CD4-positive, alpha-beta T cell (primary cell): ENCODE results near the gene IBA57. TPM values are rescaled to one million over a fixed set of nuclear protein-coding genes. Genes with fewer than 3 reads are reported as not detected.

ENCODE experiments used
- ATAC-seq: fragments of 200-7000 bp; cut with Tn5 transposase; one replicate; pipeline ENCODE4 v1.10.0; 2022; ENCODE audit warnings: mild to moderate bottlenecking; ENCODE audit not compliant: poor library complexity
- CTCF ChIA-PET: fragments of 350-600 bp; sonication (Branson Sonifier 250); formaldehyde crosslinking; loops from one replicate; lab custom pipeline; 2021; ENCODE audit warnings: antibody characterized with exemption, inconsistent platforms; lab: Charles Lee
- POLR2A ChIA-PET: fragments of 350-600 bp; sonication (Branson Sonifier 250); formaldehyde crosslinking; loops from one replicate; lab custom pipeline; 2021; ENCODE audit warnings: antibody characterized with exemption, inconsistent platforms; lab: Charles Lee
- DNase-seq, 14 experiments: peaks; one replicate each; pipeline ENCODE4 v3.0.0-alpha.2; 2013 to 2020; ENCODE audit warnings: mixed read lengths in 2 of 14
- H3K27ac ChIP-seq, 2 donors: one replicate each; pipeline versions ENCODE4 v1.5.1 to v1.7.0; 2013; ENCODE audit warnings: low read length in 2 of 2, low read depth in 1 of 2, mild to moderate bottlenecking in 1 of 2
- H3K27me3 ChIP-seq, 2 experiments: 1 replicate in 1 of 2; 2 replicates in 1 of 2; pipeline versions ENCODE4 v1.6.1 to v1.7.0; 2013; ENCODE audit warnings: low read length in 2 of 2, control low read depth in 1 of 2, mild to moderate bottlenecking in 1 of 2, moderate library complexity in 1 of 2; ENCODE audit not compliant: insufficient read depth in 2 of 2, control insufficient read depth in 1 of 2
- H3K36me3 ChIP-seq: one replicate; pipeline ENCODE4 v1.6.1; 2013; ENCODE audit warnings: low read length, control low read depth; ENCODE audit not compliant: insufficient read depth
- H3K4me1 ChIP-seq: one replicate; pipeline ENCODE4 v1.6.1; 2013; ENCODE audit warnings: low read length, control low read depth; ENCODE audit not compliant: insufficient read depth
- H3K4me3 ChIP-seq: one replicate; pipeline ENCODE4 v1.5.1; 2013; ENCODE audit warnings: mild to moderate bottlenecking, low read length, moderate library complexity
- H3K9me3 ChIP-seq, 2 experiments: 1 replicate in 1 of 2; 2 replicates in 1 of 2; pipeline versions ENCODE4 v1.6.1 to v1.7.0; 2013; ENCODE audit warnings: low read length in 2 of 2, mild to moderate bottlenecking in 2 of 2, control low read depth in 1 of 2, moderate library complexity in 1 of 2; ENCODE audit not compliant: control insufficient read depth in 1 of 2, insufficient read depth in 1 of 2
- H3K27ac Mint-ChIP-seq: one replicate; pipeline ENCODE4 v1.8.0; 2020; ENCODE audit warnings: mixed read lengths
- H3K27me3 Mint-ChIP-seq: one replicate; pipeline ENCODE4 v1.8.0; 2021; ENCODE audit warnings: mixed read lengths
- H3K36me3 Mint-ChIP-seq: one replicate; pipeline ENCODE4 v1.8.0; 2021; ENCODE audit warnings: low read depth, mixed read lengths
- H3K4me1 Mint-ChIP-seq: one replicate; pipeline ENCODE4 v1.8.0; 2021; ENCODE audit warnings: low read depth, mixed read lengths
- H3K4me3 Mint-ChIP-seq: one replicate; pipeline ENCODE4 v1.8.0; 2020; ENCODE audit warnings: mild to moderate bottlenecking, mixed read lengths
- H3K9me3 Mint-ChIP-seq: one replicate; pipeline ENCODE4 v1.8.0; 2020; ENCODE audit warnings: mixed read lengths
- intact Hi-C, 2 experiments: fragments of 100-400 bp; cut with DNase I in 1 of 2; cut with micrococcal nuclease in 1 of 2; formaldehyde crosslinking; loops; one replicate each; pipeline versions ENCODE4 v1.15.1 to v1.9.0; 2023 to 2025; cut with DNase I, micrococcal nuclease
- total RNA-seq, 174 experiments: library from RNA in 2 of 174; stranded (reverse) in 2 of 174; gene quantifications; one replicate each; pipeline ENCODE4 v1.2.3 and lab custom pipeline; 2021 to 2026
- TF ChIP-seq, protein P1 (sequence below): fragments of 200-600 bp; IDR thresholded peaks from one replicate; pipeline ENCODE4 v1.8.0; 2022; ENCODE audit warnings: antibody characterized with exemption, mild to moderate bottlenecking

The IBA57 gene
- total RNA-seq, 2 experiments from 2014 or later, result 19.7 to 19.9 TPM

DNA sequence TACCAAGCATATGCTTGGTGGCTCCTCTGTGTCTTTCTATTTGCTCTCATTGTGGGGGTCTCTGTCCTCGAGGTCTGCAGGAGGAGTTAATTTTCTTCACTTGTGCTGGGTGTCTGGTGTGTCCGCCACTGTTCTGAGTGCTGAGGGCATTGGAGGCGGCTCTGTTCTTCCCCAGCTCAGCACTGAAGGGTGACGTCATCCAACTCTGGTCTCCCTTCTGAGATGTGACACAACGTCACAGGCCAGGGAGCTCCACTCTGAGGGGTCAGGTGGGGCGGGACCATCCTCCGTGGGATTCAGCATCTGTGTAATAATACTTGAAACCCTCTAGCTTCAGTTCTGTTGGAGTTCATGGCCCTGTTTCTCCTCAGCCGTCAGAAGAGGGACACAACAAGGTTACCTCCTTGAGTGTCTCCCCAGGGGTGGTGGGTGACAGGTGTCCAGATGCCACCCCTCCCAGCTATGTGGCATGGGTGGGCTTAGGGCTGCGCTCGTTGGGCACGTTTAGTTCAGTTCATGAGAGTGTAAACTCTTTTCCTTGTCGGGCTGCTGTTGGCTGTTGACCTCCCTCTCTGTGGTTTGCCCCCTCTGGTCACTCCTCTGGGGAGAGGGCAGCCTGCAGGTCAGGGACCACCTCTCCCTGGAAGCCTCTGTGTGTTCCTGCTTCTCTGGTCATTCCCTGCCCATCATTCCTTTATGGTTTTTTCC, 3.1 kb downstream of the IBA57 start:
- no peak for ATAC-seq
- peaks cover 28% of the 10 kb centered on the region for H3K36me3 Mint-ChIP-seq
- DNase-seq, result no peak
- H3K27me3 Mint-ChIP-seq, result no peaks in the 10 kb centered on the region
- POLR2A ChIA-PET, result interaction anchor here (0.8 to 0.9 kb wide), 2 partner anchors 67 to 317 kb away, joined by 3 read pairs; no protein-coding TSS in a partner anchor
- no peaks in the 10 kb centered on the region for H3K9me3 Mint-ChIP-seq
- CTCF ChIA-PET, result interaction anchor here (4.9 kb wide), 1 partner anchor 37 kb away, joined by 47 read pairs; no protein-coding TSS in a partner anchor
- H3K27ac Mint-ChIP-seq, result peak overlapping the region; percentile 98
- no peak overlapping the region for H3K27ac ChIP-seq
- peaks cover 27% of the 10 kb centered on the region for H3K4me1 ChIP-seq
- peak overlapping the region; percentile 42 for H3K4me3 Mint-ChIP-seq
- H3K36me3 ChIP-seq, result peaks cover 9% of the 10 kb centered on the region
- H3K4me1 Mint-ChIP-seq, result peaks cover 41% of the 10 kb centered on the region
- no peaks in the 10 kb centered on the region for H3K27me3 ChIP-seq
- intact Hi-C loops, result loop anchor here (5.0 kb wide), 4 partner anchors 86 to 431 kb away; partner anchors contain the start of genes ARF1 (in 2 of the 2), JMJD4 (in 1 of the 2), SNAP47 (in 1 of the 2) and TRIM11 (in 1 of the 2)
- H3K9me3 ChIP-seq, result peaks cover 0 to 1% of the 10 kb centered on the region in 2 experiments
- TF ChIP-seq, protein P1, sequence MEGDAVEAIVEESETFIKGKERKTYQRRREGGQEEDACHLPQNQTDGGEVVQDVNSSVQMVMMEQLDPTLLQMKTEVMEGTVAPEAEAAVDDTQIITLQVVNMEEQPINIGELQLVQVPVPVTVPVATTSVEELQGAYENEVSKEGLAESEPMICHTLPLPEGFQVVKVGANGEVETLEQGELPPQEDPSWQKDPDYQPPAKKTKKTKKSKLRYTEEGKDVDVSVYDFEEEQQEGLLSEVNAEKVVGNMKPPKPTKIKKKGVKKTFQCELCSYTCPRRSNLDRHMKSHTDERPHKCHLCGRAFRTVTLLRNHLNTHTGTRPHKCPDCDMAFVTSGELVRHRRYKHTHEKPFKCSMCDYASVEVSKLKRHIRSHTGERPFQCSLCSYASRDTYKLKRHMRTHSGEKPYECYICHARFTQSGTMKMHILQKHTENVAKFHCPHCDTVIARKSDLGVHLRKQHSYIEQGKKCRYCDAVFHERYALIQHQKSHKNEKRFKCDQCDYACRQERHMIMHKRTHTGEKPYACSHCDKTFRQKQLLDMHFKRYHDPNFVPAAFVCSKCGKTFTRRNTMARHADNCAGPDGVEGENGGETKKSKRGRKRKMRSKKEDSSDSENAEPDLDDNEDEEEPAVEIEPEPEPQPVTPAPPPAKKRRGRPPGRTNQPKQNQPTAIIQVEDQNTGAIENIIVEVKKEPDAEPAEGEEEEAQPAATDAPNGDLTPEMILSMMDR, result no peak
- no peak overlapping the region for H3K4me3 ChIP-seq

DNA sequence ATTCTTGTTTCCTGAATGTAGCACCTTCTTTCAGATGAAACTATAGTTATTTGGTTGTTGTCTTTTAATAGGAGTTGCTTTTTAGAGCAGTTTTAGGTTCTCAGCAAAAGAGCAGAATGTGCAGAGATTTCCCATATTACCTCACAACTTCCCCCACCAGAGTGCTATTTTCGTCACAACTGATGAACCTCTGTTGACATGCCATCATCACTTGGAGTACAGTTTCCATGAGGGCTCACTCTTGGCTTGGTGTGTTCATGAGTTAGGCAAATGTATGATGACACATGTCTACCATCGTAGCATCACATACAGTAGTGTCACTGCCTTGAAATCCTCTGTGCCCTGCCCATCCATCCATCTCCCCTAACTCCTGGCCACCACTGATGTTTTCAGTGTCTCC, 3.7 kb downstream of the IBA57 start:
- H3K36me3 Mint-ChIP-seq, result peaks cover 28% of the 10 kb centered on the region
- H3K4me3 Mint-ChIP-seq, result no peak overlapping the region
- Histone ChIP-seq H3K9me3 (peaks cover 0 to 5% of the 10 kb centered on the region in 2 experiments), H3K27me3 (no peaks in the 10 kb centered on the region), H3K4me1 (peaks cover 27% of the 10 kb centered on the region), H3K4me3 (no peak overlapping the region), H3K27ac (no peak overlapping the region), H3K36me3 (peaks cover 10% of the 10 kb centered on the region)
- H3K9me3 Mint-ChIP-seq, result no peaks in the 10 kb centered on the region
- intact Hi-C loops, result loop anchor here (5.0 kb wide), 4 partner anchors 87 to 432 kb away; partner anchors contain the start of genes ARF1 (in 2 of the 2), JMJD4 (in 1 of the 2), SNAP47 (in 1 of the 2) and TRIM11 (in 1 of the 2)
- ATAC-seq, result no peak
- POLR2A ChIA-PET, result no interaction called here
- TF ChIP-seq, protein P1, result no peak
- no peaks in the 10 kb centered on the region for H3K27me3 Mint-ChIP-seq
- CTCF ChIA-PET, result no interaction called here
- H3K27ac Mint-ChIP-seq, result peak overlapping the region; percentile 98
- DNase-seq, result no peak
- peaks cover 35% of the 10 kb centered on the region for H3K4me1 Mint-ChIP-seq

DNA sequence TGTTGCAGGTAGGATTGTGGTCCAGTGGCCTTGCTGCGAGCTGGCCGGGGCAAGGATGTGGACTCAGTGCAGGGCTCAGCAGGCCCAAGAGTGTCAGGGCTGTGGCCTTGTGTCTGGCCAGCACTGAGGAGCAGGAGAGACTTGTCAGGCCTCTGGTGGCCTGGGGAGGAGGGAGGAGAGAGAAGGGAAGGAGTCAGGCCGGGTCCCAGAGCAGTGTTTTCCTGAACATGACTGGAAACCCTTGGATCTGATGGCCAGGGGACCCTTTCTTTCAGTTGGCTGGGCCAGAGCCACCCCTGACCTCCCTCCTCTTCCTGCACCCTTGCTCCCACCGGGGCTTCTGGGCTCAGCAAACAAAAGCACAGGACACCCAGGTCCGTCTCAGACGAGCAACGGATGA, 5.1 kb downstream of the IBA57 start:
- DNase-seq, result no peak
- intact Hi-C loops, result no loop called here
- H3K27ac Mint-ChIP-seq, result peak overlapping the region; percentile 98
- no peaks in the 10 kb centered on the region for H3K9me3 Mint-ChIP-seq
- no peak for ATAC-seq
- Histone ChIP-seq H3K36me3 (peaks cover 18% of the 10 kb centered on the region), H3K9me3 (peaks cover 0 to 10% of the 10 kb centered on the region in 2 experiments), H3K4me1 (peaks cover 18% of the 10 kb centered on the region), H3K4me3 (no peak overlapping the region), H3K27me3 (no peaks in the 10 kb centered on the region), H3K27ac (no peak overlapping the region)
- TF ChIP-seq, protein P1, result no peak
- H3K4me1 Mint-ChIP-seq, result peaks cover 25% of the 10 kb centered on the region
- ChIA-PET POLR2A (no interaction called here), CTCF (no interaction called here)
- peaks cover 22% of the 10 kb centered on the region for H3K36me3 Mint-ChIP-seq
- no peak overlapping the region for H3K4me3 Mint-ChIP-seq
- H3K27me3 Mint-ChIP-seq, result no peaks in the 10 kb centered on the region
